K562 (cell line): ENCODE measurements around the gene FLAD1. TPM values are rescaled to one million over a fixed set of nuclear protein-coding genes. Genes with fewer than 3 reads are reported as not detected.
A peak's percentile ranks its signal among the peaks of the same experiment; 100 is the strongest.

Experiments
- CCNT2 ChIP-seq: IDR thresholded peaks from 2 replicates; pipeline ENCODE4 v1.6.1; 2011; ENCODE audit warnings: borderline replicate concordance, low read depth, mild to moderate bottlenecking, moderate library complexity, mixed read lengths, low read length; ENCODE audit not compliant: insufficient read length; ENCODE audit errors: extremely low read depth
- COPS2 ChIP-seq: fragments of 450-650 bp; conservative IDR thresholded peaks from 2 replicates; pipeline ENCODE4 v1.6.1; 2016; ENCODE audit warnings: mild to moderate bottlenecking, moderate library complexity
- CREBBP ChIP-seq: IDR thresholded peaks from one replicate; pipeline ENCODE4 v1.6.1; 2012; ENCODE audit warnings: low read depth, mild to moderate bottlenecking, control low read depth, inconsistent platforms, low read length
- EP400 ChIP-seq: fragments of 450-650 bp; IDR thresholded peaks from 2 replicates; pipeline ENCODE4 v1.6.1; 2017; ENCODE audit warnings: antibody characterized with exemption, mild to moderate bottlenecking, moderate library complexity
- FOXM1 ChIP-seq, 2 experiments: fragments of 450-650 bp in 1 of 2; sonication (generic) in 1 of 2; formaldehyde crosslinking in 1 of 2; IDR thresholded peaks; 2 replicates each; pipeline versions ENCODE4 v1.6.1 to v1.9.0; 2017 to 2022; ENCODE audit warnings: low read depth in 2 of 2, mild to moderate bottlenecking in 2 of 2, missing genetic modification reagents in 1 of 2, moderate library complexity in 1 of 2
- POLR2AphosphoS5 ChIP-seq: IDR thresholded peaks from 2 replicates; pipeline ENCODE4 v1.6.1; 2011; ENCODE audit warnings: mild to moderate bottlenecking, low read depth, low read length, moderate library complexity; ENCODE audit not compliant: control insufficient read depth, insufficient read depth
- PPARD ChIP-seq: fragments of 250-450 bp; sonication (Bioruptor Pico); IDR thresholded peaks from 2 replicates; pipeline ENCODE4 v1.8.0; 2022; ENCODE audit warnings: inconsistent platforms, mild to moderate bottlenecking, moderate library complexity
- RAD21 ChIP-seq, 2 experiments: fragments of 250-450 bp in 1 of 2; fragments of 450-650 bp in 1 of 2; sonication (Bioruptor Pico) in 1 of 2; formaldehyde crosslinking in 1 of 2; IDR thresholded peaks in 1 of 2; conservative IDR thresholded peaks in 1 of 2; 2 replicates each; pipeline versions ENCODE4 v1.4.0 to v1.8.0; 2020 to 2022; ENCODE audit warnings: mild to moderate bottlenecking in 2 of 2, moderate library complexity in 1 of 2
- SP2 ChIP-seq: IDR thresholded peaks from 2 replicates; pipeline ENCODE4 v1.6.1; 2011; ENCODE audit warnings: mild to moderate bottlenecking, low read depth, low read length, moderate library complexity; ENCODE audit not compliant: poor library complexity, severe bottlenecking; ENCODE audit errors: extremely low read depth
- STAT5A ChIP-seq: IDR thresholded peaks from 2 replicates; pipeline ENCODE4 v1.6.1; 2012; ENCODE audit warnings: low read length, inconsistent platforms, borderline replicate concordance
- TRIM28 ChIP-seq: fragments of 450-650 bp; IDR thresholded peaks from 2 replicates; pipeline ENCODE4 v1.6.1; 2017
- YBX1 ChIP-seq: fragments of 450-650 bp; IDR thresholded peaks from 2 replicates; pipeline ENCODE4 v1.7.1; 2016; ENCODE audit warnings: mild to moderate bottlenecking
- ZBTB8A ChIP-seq: fragments of 450-650 bp; IDR thresholded peaks from 2 replicates; pipeline ENCODE4 v1.6.1; 2018; ENCODE audit warnings: mild to moderate bottlenecking, moderate library complexity; ENCODE audit not compliant: partially characterized antibody
- ZFX ChIP-seq: sonication (generic); formaldehyde crosslinking; IDR thresholded peaks from 2 replicates; pipeline ENCODE4 v1.8.0; 2022; ENCODE audit warnings: mild to moderate bottlenecking, missing genetic modification reagents, moderate library complexity
- ZNF217 ChIP-seq: sonication (generic); formaldehyde crosslinking; IDR thresholded peaks from 2 replicates; pipeline ENCODE4 v1.8.0; 2022; ENCODE audit warnings: mild to moderate bottlenecking, missing genetic modification reagents
- ZNF699 ChIP-seq: fragments of 250-450 bp; sonication (Bioruptor Pico); IDR thresholded peaks from 2 replicates; pipeline ENCODE4 v1.8.0; 2021; ENCODE audit warnings: mild to moderate bottlenecking, moderate library complexity; ENCODE audit not compliant: insufficient replicate concordance
- polyA plus RNA-seq, 8 experiments: library from polyadenylated mRNA; depleted of rRNA in 4 of 8; stranded (reverse) in 5 of 8; unstranded in 3 of 8; fragments of >200 nt; fragmentation: Nextera tagmentation in 2 of 8; fragmentation: Illumina TruSeq in 1 of 8; extraction: Ambion mirVana in 2 of 8; extraction: Trizol in 1 of 8; gene quantifications; 2 replicates each; pipeline versions ENCODE4 v1.2.1 to v1.2.3, GENCODE V29; 2011 to 2014; ENCODE audit warnings: inconsistent platforms in 1 of 8, missing spikeins in 1 of 8
- total RNA-seq, 7 experiments: library from RNA; depleted of rRNA in 6 of 7; stranded (reverse); fragments of >200 nt in 6 of 7; fragmentation: Illumina TruSeq in 2 of 7; extraction: Trizol in 2 of 7; gene quantifications; 2 replicates each; pipeline versions ENCODE4 v1.2.1 to v1.2.3, GENCODE V29; 2011 to 2021; ENCODE audit warnings: low replicate concordance in 1 of 7
- TF ChIP-seq, protein P1 (sequence below): sonication (generic); formaldehyde crosslinking; IDR thresholded peaks from 2 replicates; pipeline ENCODE4 v1.8.0; 2023; ENCODE audit warnings: mild to moderate bottlenecking, missing genetic modification reagents
- TF ChIP-seq, protein P2 (sequence below): fragments of 250-450 bp; sonication (Bioruptor Pico); IDR thresholded peaks from 2 replicates; pipeline ENCODE4 v1.5.1; 2021; ENCODE audit warnings: mild to moderate bottlenecking
- TF ChIP-seq, protein P3 (sequence below), 2 experiments: fragments of 450-650 bp in 1 of 2; sonication (generic) in 1 of 2; formaldehyde crosslinking; conservative IDR thresholded peaks; 2 replicates each; pipeline versions ENCODE4 v1.4.0 to v1.8.1; 2020 to 2022; ENCODE audit warnings: mild to moderate bottlenecking in 1 of 2, missing genetic modification reagents in 1 of 2

The FLAD1 gene
- total and polyA plus RNA-seq, 9 of the 15 experiments (the other 6 are each of a cell fraction or from before 2014, with no cell fraction given): 24.9 to 85.8 (median 67.0) TPM

DNA sequence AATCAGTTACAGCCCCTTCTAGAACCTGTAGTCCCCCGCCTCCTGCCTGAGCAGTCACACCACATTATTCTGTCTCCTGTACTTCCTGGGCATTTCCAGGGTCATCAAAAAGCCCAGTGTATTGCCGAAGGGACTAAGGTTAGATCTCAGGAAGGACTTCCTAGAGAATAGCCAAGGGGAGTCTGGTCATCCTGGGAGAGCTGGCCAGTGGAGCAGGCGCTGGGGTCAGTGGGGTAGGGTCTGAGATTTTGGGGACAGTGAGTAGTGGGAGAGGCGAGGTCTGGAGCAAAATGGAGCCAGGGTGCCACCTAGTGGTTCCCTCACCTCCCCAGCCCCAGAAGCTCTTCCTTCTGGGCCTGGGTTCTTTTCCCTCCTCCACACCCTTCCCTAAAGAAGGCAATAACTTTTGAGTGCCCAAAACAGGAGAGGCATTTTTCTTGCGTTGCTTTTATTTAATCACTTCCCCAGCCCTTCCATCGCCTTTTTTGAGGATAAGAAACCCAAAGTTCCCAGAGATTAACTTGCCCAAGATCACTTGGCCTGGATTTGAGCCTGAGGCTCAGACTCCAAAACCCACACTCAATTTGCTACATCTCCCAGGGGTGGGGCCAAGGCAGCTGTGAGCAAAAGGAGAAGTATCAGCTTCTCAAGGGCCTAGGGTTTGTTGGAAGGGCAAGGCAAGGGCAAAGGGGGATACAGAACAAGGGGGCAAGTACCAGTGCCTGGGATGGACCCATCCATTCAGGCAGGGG, 39.3 kb upstream of the FLAD1 start (continued):
- TF ChIP-seq ZFX (CRISPR knock-in tag): no peak
- TF ChIP-seq RAD21 (CRISPR knock-in tag; conservative IDR thresholded peaks at IDR 0.05 in 1 of 2, IDR thresholded peaks at IDR 0.05 in 1 of 2): peak; percentile 81 to 85
- no peak for TF ChIP-seq FOXM1 (IDR thresholded peaks at IDR 0.05; ENCODE audit: low read depth)
- no peak for TF ChIP-seq FOXM1 (CRISPR knock-in tag; IDR thresholded peaks at IDR 0.05; ENCODE audit: low read depth)
- no peak for TF ChIP-seq PPARD (CRISPR knock-in tag)
- TF ChIP-seq ZNF217 (CRISPR knock-in tag): no peak
- TF ChIP-seq CCNT2: no peak
- TF ChIP-seq, protein P1, sequence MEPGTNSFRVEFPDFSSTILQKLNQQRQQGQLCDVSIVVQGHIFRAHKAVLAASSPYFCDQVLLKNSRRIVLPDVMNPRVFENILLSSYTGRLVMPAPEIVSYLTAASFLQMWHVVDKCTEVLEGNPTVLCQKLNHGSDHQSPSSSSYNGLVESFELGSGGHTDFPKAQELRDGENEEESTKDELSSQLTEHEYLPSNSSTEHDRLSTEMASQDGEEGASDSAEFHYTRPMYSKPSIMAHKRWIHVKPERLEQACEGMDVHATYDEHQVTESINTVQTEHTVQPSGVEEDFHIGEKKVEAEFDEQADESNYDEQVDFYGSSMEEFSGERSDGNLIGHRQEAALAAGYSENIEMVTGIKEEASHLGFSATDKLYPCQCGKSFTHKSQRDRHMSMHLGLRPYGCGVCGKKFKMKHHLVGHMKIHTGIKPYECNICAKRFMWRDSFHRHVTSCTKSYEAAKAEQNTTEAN (CRISPR knock-in tag): no peak
- TF ChIP-seq POLR2AphosphoS5: no peak
- no peak for TF ChIP-seq EP400
- no peak for TF ChIP-seq CREBBP
- no peak for TF ChIP-seq ZBTB8A
- TF ChIP-seq, protein P2, sequence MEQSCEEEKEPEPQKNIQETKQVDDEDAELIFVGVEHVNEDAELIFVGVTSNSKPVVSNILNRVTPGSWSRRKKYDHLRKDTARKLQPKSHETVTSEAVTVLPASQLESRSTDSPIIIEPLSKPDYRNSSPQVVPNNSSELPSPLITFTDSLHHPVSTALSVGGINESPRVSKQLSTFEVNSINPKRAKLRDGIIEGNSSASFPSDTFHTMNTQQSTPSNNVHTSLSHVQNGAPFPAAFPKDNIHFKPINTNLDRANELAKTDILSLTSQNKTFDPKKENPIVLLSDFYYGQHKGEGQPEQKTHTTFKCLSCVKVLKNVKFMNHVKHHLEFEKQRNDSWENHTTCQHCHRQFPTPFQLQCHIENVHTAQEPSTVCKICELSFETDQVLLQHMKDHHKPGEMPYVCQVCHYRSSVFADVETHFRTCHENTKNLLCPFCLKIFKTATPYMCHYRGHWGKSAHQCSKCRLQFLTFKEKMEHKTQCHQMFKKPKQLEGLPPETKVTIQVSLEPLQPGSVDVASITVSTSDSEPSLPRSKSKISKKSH: no peak
- TF ChIP-seq, protein P3, sequence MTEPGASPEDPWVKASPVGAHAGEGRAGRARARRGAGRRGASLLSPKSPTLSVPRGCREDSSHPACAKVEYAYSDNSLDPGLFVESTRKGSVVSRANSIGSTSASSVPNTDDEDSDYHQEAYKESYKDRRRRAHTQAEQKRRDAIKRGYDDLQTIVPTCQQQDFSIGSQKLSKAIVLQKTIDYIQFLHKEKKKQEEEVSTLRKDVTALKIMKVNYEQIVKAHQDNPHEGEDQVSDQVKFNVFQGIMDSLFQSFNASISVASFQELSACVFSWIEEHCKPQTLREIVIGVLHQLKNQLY (CRISPR knock-in tag; conservative IDR thresholded peaks at IDR 0.05): no peak
- TF ChIP-seq TRIM28: no peak
- no peak for TF ChIP-seq ZNF699 (CRISPR knock-in tag)
- TF ChIP-seq YBX1: no peak
- no peak for TF ChIP-seq STAT5A
- no peak for TF ChIP-seq COPS2
- TF ChIP-seq SP2: no peak
